ENCODE data around the gene GPX1.

GPX1 gene

DNA sequence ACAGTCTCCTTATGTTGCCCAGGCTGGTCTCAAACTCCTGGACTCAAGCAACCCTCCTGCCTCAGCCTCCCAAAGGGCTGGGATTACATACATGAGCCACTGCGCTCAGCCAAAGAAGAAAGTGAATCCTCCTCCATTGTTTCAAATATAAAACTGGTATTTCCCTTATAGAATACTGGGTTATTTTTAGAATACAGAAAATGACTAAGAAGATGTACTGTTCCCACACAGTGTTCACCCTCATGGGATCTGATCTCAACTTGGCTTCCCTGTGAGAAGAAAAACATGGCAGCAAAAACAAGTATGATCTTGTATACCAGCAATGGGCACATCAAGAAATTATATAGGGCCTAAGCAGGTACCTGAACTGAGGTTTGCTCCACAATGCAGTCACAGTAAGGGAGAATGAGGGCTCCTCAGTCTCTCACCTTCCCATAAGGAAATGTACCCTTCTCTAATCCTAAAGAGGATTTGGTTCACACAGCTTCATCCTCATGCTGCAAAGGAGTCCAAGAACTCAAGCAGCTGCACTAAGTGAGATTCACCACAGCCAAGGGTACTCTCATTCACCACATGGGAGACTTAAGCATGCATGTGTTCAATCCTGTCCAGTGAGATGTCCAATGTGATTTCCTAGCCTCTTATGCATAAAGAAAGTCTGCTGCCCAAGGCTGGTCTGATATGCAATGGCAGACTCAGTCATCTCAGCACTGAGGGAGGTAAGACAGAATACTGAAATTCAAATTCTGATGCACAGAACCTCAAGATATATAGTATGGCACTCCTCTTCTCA, 44.1 kb downstream of the GPX1 start:
- DNase-seq (ENCODE audit: low read depth in 2 of 2) = no peak

DNA sequence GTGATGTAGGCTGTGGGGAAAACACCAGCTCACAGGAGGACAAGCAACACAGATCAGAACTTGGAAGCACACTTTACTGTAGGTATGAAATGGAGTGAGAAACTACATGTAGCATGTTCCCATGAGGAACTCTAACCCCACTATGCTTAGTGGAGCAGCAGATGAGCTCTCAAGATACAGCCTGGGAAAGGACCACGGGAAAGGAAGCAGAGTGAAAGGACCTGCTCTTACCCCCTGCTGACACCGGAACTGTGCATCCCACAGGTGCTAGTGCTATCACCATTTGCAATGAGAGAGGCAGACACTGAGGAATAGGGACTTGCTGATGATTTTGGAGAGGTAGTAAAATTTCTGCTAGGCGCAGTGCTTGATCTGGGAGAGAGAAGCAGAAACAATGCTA, 46.9 kb downstream of the GPX1 start:
- DNase-seq (ENCODE audit: low read depth in 2 of 2) = no peak

DNA sequence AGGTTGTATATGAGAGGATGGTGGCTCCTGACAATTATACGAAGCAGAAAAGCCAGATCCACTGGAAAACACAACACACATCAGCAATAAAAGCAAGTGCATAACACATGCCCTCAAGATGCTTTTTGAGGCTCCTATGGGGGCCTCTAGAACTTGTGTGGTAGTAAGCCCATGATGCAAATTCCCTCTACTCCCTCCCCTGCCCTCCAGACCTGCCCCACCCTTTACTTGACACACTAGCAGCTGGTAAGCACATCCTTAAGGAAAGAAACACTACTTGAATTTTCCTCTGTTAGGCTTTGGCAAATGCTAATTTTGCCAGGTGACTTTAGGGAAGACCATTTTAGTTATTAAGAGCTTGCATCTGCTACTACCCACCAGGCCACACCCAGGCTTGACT, 47.5 kb downstream of the GPX1 start:
- DNase-seq (ENCODE audit: low read depth in 2 of 2) = no peak

Measured in stimulated activated CD4-positive, alpha-beta T cell treated with anti-CD3 and anti-CD28 coated beads, Interleukin-12 subunit alpha, Interleukin-12 subunit beta, amount 100 ng/mL, for 24 hours (primary cell).